ENCODE results near the gene RAP1GAP2.

RAP1GAP2 gene

DNA sequence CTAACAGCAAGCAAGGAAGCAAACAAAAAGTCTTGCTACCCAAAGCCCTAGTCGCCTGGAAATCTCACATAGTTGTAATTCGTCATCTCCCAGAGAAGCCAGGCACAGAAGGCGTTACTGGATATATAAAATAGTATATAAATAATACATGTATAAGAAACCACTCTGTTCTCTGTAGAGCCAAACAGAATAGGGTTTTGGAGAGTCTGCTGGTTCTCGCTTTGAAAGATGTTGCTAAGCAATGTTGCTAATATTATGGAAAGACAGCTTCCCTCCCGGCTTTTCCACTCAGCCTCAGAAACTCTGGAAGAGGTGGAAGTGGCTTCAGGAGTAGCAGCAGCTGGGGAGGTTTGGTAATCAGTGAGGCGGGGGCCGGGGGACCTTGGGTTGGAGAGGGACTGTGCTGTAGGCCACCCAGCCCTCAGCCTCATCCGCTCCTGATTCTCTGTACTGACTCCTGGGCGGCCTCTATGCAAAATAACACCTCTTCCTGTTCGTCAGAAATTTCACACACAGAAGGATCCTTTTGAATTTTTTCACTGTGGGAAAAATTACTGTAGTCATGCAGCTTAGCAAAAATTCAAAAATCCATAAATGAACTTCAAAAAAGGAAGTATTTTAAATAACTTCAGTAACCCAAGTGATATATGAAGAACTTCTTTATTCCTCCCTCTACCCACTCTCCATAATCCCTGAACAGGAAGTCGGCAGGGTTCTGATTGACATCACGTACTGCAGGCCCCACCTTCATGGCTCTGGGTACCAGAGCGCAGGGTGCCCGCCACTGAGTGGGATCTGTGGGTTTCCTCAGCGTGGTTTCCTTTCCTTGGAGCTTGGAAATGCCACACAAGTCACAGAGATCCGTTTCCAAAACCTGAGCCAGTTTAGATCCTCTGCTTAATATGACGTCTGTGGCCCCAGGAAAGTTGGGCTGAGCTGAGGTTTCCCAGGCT lies 51.4 kb downstream of the RAP1GAP2 start:
- H3K4me3 ChIP-seq (ENCODE audit: low read depth in 1 of 2, low read length in 2 of 2) = no peak overlapping the region
- H3K4me1 ChIP-seq (ENCODE audit: insufficient read depth, low read length) = peaks cover 9% of the 10 kb centered on the region
- H3K27ac ChIP-seq (ENCODE audit: low read depth, low read length) = no peak overlapping the region
- H3K36me3 ChIP-seq (ENCODE audit: insufficient read depth, low read length) = no peaks in the 10 kb centered on the region
- no peaks in the 10 kb centered on the region for H3K27me3 ChIP-seq (ENCODE audit: control insufficient read depth in 1 of 2, insufficient read depth in 2 of 2, low read length in 2 of 2)
- no peak overlapping the region for H3K9ac ChIP-seq (ENCODE audit: low read length)
- no peaks in the 10 kb centered on the region for H3K9me3 ChIP-seq (ENCODE audit: low read length)

- Histone ChIP-seq H3K36me3 (ENCODE audit: insufficient read depth, low read length) (no peaks in the 10 kb centered on the region), H3K4me1 (ENCODE audit: insufficient read depth, low read length) (peaks cover 11% of the 10 kb centered on the region), H3K27ac (ENCODE audit: low read depth, low read length) (peak overlapping the region; percentile 34), H3K9me3 (ENCODE audit: low read length) (no peaks in the 10 kb centered on the region), H3K9ac (ENCODE audit: low read length) (no peak overlapping the region), H3K27me3 (ENCODE audit: control insufficient read depth in 1 of 2, insufficient read depth in 2 of 2, low read length in 2 of 2) (no peaks in the 10 kb centered on the region), H3K4me3 (ENCODE audit: low read depth in 1 of 2, low read length in 2 of 2) (no peak overlapping the region)
Measured at GRCh38 chr17:2849327-2849670, 53.1 kb downstream of the RAP1GAP2 start.

DNA sequence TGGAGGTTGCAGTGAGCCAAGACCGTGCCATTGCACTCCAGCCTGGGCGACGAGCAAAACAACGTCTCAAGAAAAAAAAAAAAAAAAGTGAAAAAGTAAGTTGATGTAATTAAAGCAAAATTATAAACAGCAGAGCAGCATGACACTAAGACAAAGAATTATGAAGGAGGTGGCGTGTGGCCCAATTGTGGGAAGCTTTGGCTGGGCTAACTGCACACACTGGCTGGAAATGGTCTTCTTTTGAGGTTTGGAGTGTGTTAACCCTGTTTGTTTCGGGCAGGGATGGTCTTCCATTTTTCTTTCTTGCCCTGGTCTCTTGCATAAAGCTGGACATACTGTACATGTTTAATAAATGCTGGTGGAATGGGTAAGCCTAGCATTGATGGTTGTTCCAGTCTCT lies 54.8 kb downstream of the RAP1GAP2 start:
- no peaks in the 10 kb centered on the region for H3K27me3 ChIP-seq (ENCODE audit: control insufficient read depth in 1 of 2, insufficient read depth in 2 of 2, low read length in 2 of 2)
- no peak overlapping the region for H3K27ac ChIP-seq (ENCODE audit: low read depth, low read length)
- peaks cover 20% of the 10 kb centered on the region for H3K4me1 ChIP-seq (ENCODE audit: insufficient read depth, low read length)
- no peak overlapping the region for H3K4me3 ChIP-seq (ENCODE audit: low read depth in 1 of 2, low read length in 2 of 2)
- no peaks in the 10 kb centered on the region for H3K9me3 ChIP-seq (ENCODE audit: low read length)
- no peak overlapping the region for H3K9ac ChIP-seq (ENCODE audit: low read length)
- no peaks in the 10 kb centered on the region for H3K36me3 ChIP-seq (ENCODE audit: insufficient read depth, low read length)

DNA sequence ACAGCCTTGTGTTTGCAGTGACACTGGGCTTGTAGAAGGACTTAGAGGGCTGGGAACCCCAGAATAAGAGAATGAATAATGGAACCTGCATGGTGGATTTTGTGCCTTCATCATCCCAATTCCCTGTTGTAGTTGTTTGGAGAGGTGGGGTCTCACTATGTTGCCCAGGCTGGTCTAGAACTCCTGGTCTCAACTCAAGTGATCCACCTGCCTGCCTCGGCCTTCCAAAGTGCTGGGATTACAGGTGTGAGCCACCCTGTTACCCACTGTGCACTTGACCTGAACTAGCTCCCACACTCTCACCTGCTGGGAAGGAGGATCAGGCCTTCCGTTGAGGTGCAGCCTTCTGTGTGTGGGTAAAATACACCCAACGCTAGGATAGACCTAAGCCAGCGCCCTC lies 55.4 kb downstream of the RAP1GAP2 start:
- H3K36me3 ChIP-seq (ENCODE audit: insufficient read depth, low read length) = no peaks in the 10 kb centered on the region
- no peak overlapping the region for H3K4me3 ChIP-seq (ENCODE audit: low read depth in 1 of 2, low read length in 2 of 2)
- no peak overlapping the region for H3K27ac ChIP-seq (ENCODE audit: low read depth, low read length)
- no peaks in the 10 kb centered on the region for H3K27me3 ChIP-seq (ENCODE audit: control insufficient read depth in 1 of 2, insufficient read depth in 2 of 2, low read length in 2 of 2)
- no peak overlapping the region for H3K9ac ChIP-seq (ENCODE audit: low read length)
- H3K9me3 ChIP-seq (ENCODE audit: low read length) = no peaks in the 10 kb centered on the region
- peaks cover 20% of the 10 kb centered on the region for H3K4me1 ChIP-seq (ENCODE audit: insufficient read depth, low read length)

DNA sequence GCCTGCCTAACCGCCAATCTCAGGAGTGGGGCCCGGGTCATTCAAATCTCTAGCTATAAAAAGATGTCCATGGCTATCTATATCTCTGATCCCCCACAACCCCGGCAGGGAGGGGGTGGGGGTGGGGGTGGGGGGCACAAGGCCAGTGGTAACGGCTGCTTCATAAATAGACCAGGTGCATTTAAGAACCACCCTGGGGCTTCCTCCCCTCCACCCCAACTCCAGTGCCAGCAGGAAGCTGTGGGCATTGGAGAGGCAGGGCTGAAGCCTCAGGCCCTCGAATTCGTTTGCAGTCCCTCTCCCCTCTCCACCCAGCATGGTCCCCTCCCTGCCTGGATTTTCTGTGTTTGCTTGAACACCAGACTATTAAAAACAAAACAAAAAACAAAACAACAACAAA lies 56.0 kb downstream of the RAP1GAP2 start:
- H3K9ac ChIP-seq (ENCODE audit: low read length) = no peak overlapping the region
- no peak overlapping the region for H3K27ac ChIP-seq (ENCODE audit: low read depth, low read length)
- H3K4me1 ChIP-seq (ENCODE audit: insufficient read depth, low read length) = peaks cover 20% of the 10 kb centered on the region
- no peaks in the 10 kb centered on the region for H3K27me3 ChIP-seq (ENCODE audit: control insufficient read depth in 1 of 2, insufficient read depth in 2 of 2, low read length in 2 of 2)
- no peaks in the 10 kb centered on the region for H3K9me3 ChIP-seq (ENCODE audit: low read length)
- no peak overlapping the region for H3K4me3 ChIP-seq (ENCODE audit: low read depth in 1 of 2, low read length in 2 of 2)
- no peaks in the 10 kb centered on the region for H3K36me3 ChIP-seq (ENCODE audit: insufficient read depth, low read length)

DNA sequence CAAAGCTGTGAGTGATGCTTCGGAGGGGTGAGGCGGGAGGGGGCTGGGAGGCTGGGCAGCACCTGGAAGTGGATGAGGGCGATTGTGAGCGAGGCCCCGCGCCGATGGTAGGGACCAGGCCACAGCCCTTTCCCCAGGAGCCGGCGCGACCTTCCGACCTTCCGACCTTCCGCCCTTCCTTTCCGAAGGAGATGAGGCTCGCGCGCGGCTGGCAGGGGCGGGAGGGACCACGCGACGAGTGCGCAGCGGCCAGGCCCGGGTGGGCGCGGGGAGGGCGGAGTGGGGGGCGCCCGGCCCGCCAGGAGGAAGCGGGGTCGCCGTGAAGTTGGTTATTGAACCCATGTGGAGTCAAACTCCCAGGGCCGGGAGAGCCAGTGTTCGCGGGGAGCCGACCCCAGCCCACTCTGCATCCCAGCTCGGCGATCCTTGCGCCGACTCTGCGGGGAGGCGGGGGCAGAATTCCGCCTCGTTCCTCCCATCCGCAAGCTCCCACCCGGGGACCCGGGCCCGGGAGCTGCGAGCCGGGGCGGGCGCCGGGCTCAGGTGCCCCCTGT lies 56.6 kb downstream of the RAP1GAP2 start:
- Histone ChIP-seq H3K36me3 (ENCODE audit: insufficient read depth, low read length) (no peaks in the 10 kb centered on the region), H3K9ac (ENCODE audit: low read length) (no peak overlapping the region), H3K4me1 (ENCODE audit: insufficient read depth, low read length) (peaks cover 16% of the 10 kb centered on the region), H3K4me3 (ENCODE audit: low read depth in 1 of 2, low read length in 2 of 2) (peak overlapping the region; percentile 43 to 64), H3K27me3 (ENCODE audit: control insufficient read depth in 1 of 2, insufficient read depth in 2 of 2, low read length in 2 of 2) (no peaks in the 10 kb centered on the region), H3K9me3 (ENCODE audit: low read length) (no peaks in the 10 kb centered on the region), H3K27ac (ENCODE audit: low read depth, low read length) (peak overlapping the region; percentile 68)

GRCh38 chr17:2853283-2854142 lies 57.3 kb downstream of the RAP1GAP2 start:
- H3K36me3 ChIP-seq (ENCODE audit: insufficient read depth, low read length) = no peaks in the 10 kb centered on the region
- peak overlapping the region; percentile 51 to 64 for H3K4me3 ChIP-seq (ENCODE audit: low read depth in 1 of 2, low read length in 2 of 2)
- no peaks in the 10 kb centered on the region for H3K9me3 ChIP-seq (ENCODE audit: low read length)
- peak overlapping the region; percentile 68 for H3K27ac ChIP-seq (ENCODE audit: low read depth, low read length)
- peaks cover 11% of the 10 kb centered on the region for H3K4me1 ChIP-seq (ENCODE audit: insufficient read depth, low read length)
- H3K27me3 ChIP-seq (ENCODE audit: control insufficient read depth in 1 of 2, insufficient read depth in 2 of 2, low read length in 2 of 2) = no peaks in the 10 kb centered on the region
- no peak overlapping the region for H3K9ac ChIP-seq (ENCODE audit: low read length)

GRCh38 chr17:2854143-2855055 lies 58.2 kb downstream of the RAP1GAP2 start:
- Histone ChIP-seq H3K4me1 (ENCODE audit: insufficient read depth, low read length) (peaks cover 11% of the 10 kb centered on the region), H3K9me3 (ENCODE audit: low read length) (no peaks in the 10 kb centered on the region), H3K27me3 (ENCODE audit: control insufficient read depth in 1 of 2, insufficient read depth in 2 of 2, low read length in 2 of 2) (no peaks in the 10 kb centered on the region), H3K36me3 (ENCODE audit: insufficient read depth, low read length) (no peaks in the 10 kb centered on the region), H3K27ac (ENCODE audit: low read depth, low read length) (peak overlapping the region; percentile 13), H3K4me3 (ENCODE audit: low read depth in 1 of 2, low read length in 2 of 2) (peak overlapping the region; percentile 51 to 64), H3K9ac (ENCODE audit: low read length) (peak overlapping the region; percentile 2)

- H3K4me3 ChIP-seq (ENCODE audit: low read depth in 1 of 2, low read length in 2 of 2) = no peak overlapping the region
- H3K27ac ChIP-seq (ENCODE audit: low read depth, low read length) = no peak overlapping the region
- H3K27me3 ChIP-seq (ENCODE audit: control insufficient read depth in 1 of 2, insufficient read depth in 2 of 2, low read length in 2 of 2) = no peaks in the 10 kb centered on the region
- H3K36me3 ChIP-seq (ENCODE audit: insufficient read depth, low read length) = no peaks in the 10 kb centered on the region
- H3K9me3 ChIP-seq (ENCODE audit: low read length) = no peaks in the 10 kb centered on the region
- H3K9ac ChIP-seq (ENCODE audit: low read length) = no peak overlapping the region
- peaks cover 11% of the 10 kb centered on the region for H3K4me1 ChIP-seq (ENCODE audit: insufficient read depth, low read length)
Measured at GRCh38 chr17:2855063-2855600, 58.9 kb downstream of the RAP1GAP2 start.

DNA sequence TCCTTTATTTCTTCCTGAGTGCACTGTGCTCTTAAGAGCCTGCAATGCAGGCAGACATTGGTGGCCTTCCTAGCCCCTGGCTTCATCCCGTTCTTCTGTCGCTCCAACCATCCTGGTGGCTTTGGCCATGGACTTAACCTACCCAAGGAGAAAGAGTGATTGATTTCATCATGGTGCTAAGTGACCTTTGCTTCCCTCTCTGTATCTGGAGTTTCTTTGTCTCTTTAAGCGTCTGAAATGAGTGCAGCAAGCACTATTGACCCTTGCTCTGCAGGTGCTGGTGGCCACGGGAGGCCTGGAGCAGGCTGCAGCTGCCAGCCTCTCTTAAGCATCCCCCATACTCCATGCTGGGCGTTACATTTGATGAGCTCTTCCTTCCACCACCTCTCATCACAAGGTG lies 60.5 kb downstream of the RAP1GAP2 start:
- H3K27ac ChIP-seq (ENCODE audit: low read depth, low read length) = no peak overlapping the region
- no peaks in the 10 kb centered on the region for H3K9me3 ChIP-seq (ENCODE audit: low read length)
- no peak overlapping the region for H3K9ac ChIP-seq (ENCODE audit: low read length)
- no peak overlapping the region for H3K4me3 ChIP-seq (ENCODE audit: low read depth in 1 of 2, low read length in 2 of 2)
- H3K27me3 ChIP-seq (ENCODE audit: control insufficient read depth in 1 of 2, insufficient read depth in 2 of 2, low read length in 2 of 2) = no peaks in the 10 kb centered on the region
- H3K36me3 ChIP-seq (ENCODE audit: insufficient read depth, low read length) = no peaks in the 10 kb centered on the region
- H3K4me1 ChIP-seq (ENCODE audit: insufficient read depth, low read length) = peaks cover 11% of the 10 kb centered on the region

All from muscle layer of colon (tissue), 2 donors.